GM15510 (cell line): Measurements from ENCODE around the gene CPEB3.

ENCODE experiments used
- POLR2A ChIP-seq: IDR thresholded peaks from 3 replicates; pipeline ENCODE4 v1.6.1; 2011; ENCODE audit warnings: borderline replicate concordance; ENCODE audit not compliant: insufficient read length; ENCODE audit errors: extremely low read depth

The CPEB3 gene

DNA sequence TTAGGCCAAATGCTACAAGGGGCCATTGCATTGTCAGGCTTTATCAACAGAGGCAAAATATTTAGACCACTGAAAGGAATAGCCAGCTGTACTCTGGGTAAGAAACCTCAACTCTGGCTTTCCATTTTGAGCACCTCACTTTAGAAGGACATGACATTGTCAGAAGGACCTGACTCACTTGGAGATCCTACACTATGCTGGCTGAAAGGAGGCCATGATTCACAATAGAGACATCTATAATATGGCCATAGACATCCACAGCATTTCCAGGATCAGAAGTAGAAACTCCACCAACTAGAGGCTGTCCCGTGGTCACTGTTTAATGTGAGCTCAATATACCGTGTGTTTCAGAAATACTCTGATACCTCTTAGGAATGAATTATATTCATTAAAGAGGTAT is 226.4 kb downstream of the CPEB3 start:
- TF ChIP-seq POLR2A: no peak

DNA sequence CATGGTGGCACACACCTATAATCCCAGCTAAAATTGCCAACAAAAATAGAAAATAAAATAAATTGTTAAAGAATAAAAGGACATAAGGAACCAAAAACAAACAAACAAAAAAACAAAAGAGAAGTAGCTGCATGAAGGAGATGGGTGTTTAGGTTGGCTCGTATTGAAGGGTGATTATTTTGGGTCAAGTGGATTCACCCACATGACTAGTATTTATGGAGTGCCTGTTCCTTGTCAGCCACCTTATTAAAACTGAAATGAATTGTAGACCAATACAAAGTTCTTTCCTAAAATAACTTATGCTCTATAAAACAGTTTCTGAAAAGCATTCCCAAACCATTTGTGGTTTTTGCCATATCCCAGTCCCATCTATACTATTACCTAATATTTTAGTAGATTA is 228.6 kb downstream of the CPEB3 start:
- no peak for TF ChIP-seq POLR2A

- TF ChIP-seq POLR2A: no peak
Observed at GRCh38 chr10:92054807-92055206, 236.1 kb downstream of the CPEB3 start.

DNA sequence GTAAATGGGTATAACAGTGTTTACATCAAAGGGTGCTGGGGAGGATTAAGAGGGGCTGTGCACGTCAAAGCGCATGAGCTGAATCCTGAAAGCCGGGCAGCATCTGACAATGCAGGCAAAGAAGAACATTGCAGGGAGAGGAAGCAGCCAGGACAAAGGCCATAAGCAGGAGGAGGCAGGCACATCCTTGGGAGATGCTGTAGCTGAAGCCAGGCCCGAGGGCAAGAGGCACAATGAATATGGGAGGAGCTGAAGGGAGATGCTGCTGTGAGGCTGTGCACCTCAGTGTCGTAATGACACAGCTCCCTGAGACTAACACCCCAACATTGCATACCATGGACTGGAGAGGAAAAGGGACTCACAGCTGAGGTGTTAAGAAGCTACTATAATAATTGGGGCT is 238.1 kb downstream of the CPEB3 start:
- TF ChIP-seq POLR2A: no peak

DNA sequence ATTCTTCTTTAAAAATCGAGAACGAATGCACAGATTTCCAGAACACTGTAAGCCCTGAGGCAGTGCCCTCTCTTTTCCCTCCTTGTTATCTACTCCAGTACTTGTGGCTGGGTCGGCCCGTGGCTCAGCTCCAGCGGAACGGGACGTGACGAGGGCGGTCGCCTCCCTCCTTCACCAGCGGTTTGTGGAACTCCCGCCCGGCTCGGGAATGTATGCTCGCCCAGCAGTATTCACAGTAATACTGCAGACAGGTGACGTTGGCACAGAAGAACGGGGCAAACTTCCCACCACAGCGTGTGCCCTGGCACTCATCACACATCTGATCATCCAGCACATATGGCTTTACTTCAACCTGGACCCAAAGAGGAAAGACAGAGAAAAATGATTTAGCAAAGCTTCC is 238.8 kb downstream of the CPEB3 start:
- no peak for TF ChIP-seq POLR2A

GRCh38 chr10:92047215-92047614 is 243.7 kb downstream of the CPEB3 start:
- TF ChIP-seq POLR2A: no peak

DNA sequence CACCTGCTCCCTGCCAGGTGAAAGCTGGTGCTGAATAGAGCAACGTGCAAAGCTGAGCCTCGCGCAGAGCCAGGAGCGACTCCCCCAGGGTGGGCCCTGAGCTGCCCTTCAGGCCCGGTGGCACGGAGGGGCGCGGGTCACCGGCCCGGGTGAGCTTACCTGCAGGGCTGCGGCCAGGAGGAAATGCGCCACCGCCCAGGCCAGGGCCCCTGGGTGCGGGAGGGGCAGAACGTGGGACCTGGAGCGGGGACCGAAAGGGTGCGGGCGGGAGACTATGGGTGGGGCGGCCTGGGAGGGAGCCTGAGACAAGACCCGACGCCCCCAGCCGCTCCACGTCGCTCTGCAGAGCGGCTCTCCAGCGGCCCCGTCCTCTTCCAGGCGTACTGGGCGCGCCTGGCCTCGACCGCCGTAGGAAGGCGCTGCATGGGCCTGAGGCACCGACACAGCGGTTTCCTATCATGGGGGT is 245.2 kb downstream of the CPEB3 start:
- TF ChIP-seq POLR2A: no peak

GRCh38 chr10:92042541-92042940 is 248.3 kb downstream of the CPEB3 start:
- no peak for TF ChIP-seq POLR2A

GRCh38 chr10:92038949-92039348 is 251.9 kb downstream of the CPEB3 start:
- no peak for TF ChIP-seq POLR2A

DNA sequence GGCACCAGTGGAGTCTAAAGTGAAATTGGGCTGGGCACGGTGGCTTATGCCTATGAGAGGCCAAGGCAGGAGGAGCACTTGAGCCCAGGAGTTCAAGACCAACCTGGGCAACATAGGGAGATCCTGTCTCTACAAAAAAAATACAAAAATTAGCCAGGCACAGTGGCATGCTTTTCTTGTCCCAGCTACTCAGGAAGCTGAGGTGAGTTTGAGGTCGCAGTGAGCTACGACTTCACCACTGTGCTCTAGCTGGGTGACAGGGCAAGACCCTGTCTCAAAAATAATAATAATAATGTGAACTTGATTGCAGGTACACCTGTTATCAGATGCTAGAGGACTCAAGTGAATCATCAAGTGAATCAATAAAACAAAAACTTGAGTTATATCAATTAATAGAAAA is 259.3 kb downstream of the CPEB3 start:
- TF ChIP-seq POLR2A: no peak

- no peak for TF ChIP-seq POLR2A
Observed at GRCh38 chr10:92027141-92027540, 263.7 kb downstream of the CPEB3 start.

GRCh38 chr10:92024700-92025099 is 266.2 kb downstream of the CPEB3 start:
- TF ChIP-seq POLR2A: no peak

GRCh38 chr10:92014620-92015019 is 276.3 kb downstream of the CPEB3 start:
- no peak for TF ChIP-seq POLR2A

DNA sequence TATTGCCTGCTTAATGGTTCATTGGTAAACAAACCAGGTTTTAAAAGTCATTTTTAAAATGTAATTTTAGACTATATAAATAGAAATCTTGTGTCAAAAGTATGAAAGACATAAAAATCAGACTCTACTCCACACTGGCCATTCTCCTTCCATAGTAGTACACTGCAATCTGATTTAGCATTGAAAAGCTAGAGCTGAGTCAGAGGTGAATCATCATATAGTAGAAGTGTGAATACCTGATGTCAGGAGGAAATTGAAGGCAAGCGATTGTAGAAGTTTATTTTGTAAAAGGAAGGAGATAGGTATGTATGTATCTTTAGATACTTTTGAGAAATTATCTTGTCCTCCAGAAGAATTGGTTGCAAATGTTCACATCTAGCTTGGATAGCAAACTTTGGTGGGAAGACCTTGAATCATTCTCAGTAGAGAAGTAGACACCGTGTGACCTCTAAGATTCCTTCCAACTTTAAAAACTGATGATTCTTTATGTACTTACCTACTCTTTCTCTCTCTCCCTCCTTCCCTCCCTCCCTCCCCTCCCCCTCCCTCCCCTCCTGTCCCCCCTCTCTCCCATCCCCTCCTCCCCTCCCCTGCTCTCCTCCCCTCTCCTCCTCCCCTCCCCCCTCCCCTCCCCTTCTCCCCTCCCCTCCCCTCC is 279.2 kb downstream of the CPEB3 start:
- no peak for TF ChIP-seq POLR2A

DNA sequence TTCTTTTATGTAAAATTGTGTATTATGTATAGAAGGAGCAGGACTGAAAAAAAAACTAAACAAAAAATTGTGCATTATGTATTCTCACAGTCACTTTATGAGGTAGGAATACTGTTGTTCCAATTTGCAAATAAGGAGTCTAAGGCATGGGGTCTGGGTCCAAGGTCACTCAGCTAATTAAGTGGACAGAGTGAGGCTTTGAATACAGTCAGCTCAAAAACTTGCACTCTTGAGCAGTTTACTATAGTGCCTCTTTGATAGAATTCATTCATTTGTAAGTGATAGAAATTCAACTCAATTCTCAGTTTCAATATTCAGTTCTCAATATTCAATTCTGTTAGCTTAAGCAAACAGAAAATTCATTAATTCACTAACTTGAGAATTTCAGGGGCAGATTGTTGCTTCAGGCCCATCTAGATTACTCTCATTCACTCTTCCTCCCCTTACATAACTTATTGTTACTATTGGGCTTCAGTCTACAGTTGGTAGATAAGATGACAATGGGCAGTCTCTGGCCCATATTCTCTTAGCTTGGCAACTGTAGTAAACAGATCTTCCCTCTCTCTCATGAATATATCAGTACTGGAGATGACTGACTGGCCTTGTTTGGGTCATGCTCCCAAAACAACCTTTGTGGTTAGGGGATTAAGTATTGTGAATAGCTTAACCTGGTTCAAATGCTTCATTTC is 280.7 kb downstream of the CPEB3 start:
- TF ChIP-seq POLR2A: no peak

DNA sequence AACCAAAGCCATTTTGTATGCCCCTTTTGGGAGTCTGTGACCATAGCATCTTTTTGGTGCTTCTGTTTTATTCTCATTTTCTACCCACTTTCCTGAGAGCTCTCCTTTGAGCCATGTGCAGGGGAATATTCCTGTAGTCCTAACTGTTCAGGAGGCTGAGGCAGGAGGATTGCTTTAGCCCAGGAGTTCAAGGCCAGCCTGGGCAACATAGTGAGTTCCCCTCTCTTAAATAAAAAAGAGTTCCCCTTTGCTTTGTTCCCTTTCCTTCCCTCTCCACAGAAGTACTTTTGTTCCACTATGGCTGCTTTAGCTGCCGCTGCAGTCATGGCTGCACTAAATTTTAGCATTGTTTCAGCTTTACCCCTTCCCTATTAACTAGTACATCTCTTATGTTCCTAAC is 281.4 kb downstream of the CPEB3 start:
- TF ChIP-seq POLR2A: no peak
